PC-3 (cell line): ENCODE data around the gene SDC1. TPM values are rescaled to one million over a fixed set of nuclear protein-coding genes. Genes with fewer than 3 reads are reported as not detected.
A peak's percentile ranks its signal among the peaks of the same experiment; 100 is the strongest.

Experiments
- ATAC-seq: fragments of 200-7000 bp; cut with Tn5 transposase; 2 replicates; pipeline ENCODE4 v1.9.1; 2020; ENCODE audit warnings: mild to moderate bottlenecking, moderate library complexity
- BruUV-seq: library from RNA; stranded (reverse); fragments of 400-500 nt; replicated peaks from 2 replicates; lab custom pipeline; 2021; lab: Mats Ljungman, UMichigan
- CTCF ChIA-PET: fragments of 300-600 bp; sonication (Branson Sonifier 250); formaldehyde crosslinking; loops from one replicate; lab custom pipeline; 2022; ENCODE audit warnings: antibody characterized with exemption; lab: Charles Lee
- POLR2A ChIA-PET: fragments of 300-600 bp; sonication (Branson Sonifier 250); formaldehyde crosslinking; loops from one replicate; lab custom pipeline; 2022; ENCODE audit warnings: antibody characterized with exemption; ENCODE audit not compliant: unreplicated experiment; lab: Charles Lee
- DNase-seq: peaks from one replicate; pipeline ENCODE4 v3.0.0-alpha.2; 2015
- H2AFZ ChIP-seq: fragments of 300-600 bp; sonication (generic); 2 replicates; pipeline ENCODE4 v1.6.0; 2016; ENCODE audit warnings: antibody characterized with exemption, low read length
- H3F3A ChIP-seq: fragments of 300-600 bp; sonication (generic); one replicate; pipeline ENCODE4 v1.6.0; 2017; ENCODE audit warnings: antibody characterized with exemption, low read length, control low read depth, mild to moderate bottlenecking; ENCODE audit not compliant: unreplicated experiment
- H3K27ac ChIP-seq: fragments of 300-600 bp; sonication (generic); 2 replicates; pipeline ENCODE4 v1.5.1; 2016; ENCODE audit warnings: mild to moderate bottlenecking, low read length
- H3K27me3 ChIP-seq: fragments of 300-600 bp; sonication (generic); 2 replicates; pipeline ENCODE4 v1.6.1; 2016; ENCODE audit warnings: low read length, mixed read lengths
- H3K36me3 ChIP-seq: fragments of 300-600 bp; sonication (generic); 2 replicates; pipeline ENCODE4 v1.6.1; 2016; ENCODE audit warnings: low read depth, mixed run types, low read length, mixed read lengths
- H3K4me1 ChIP-seq: fragments of 300-600 bp; sonication (generic); 2 replicates; pipeline ENCODE4 v1.5.1; 2016; ENCODE audit warnings: low read length; ENCODE audit not compliant: insufficient read depth
- H3K4me2 ChIP-seq: fragments of 300-600 bp; sonication (generic); 2 replicates; pipeline ENCODE4 v1.6.0; 2016; ENCODE audit warnings: low read length
- H3K4me3 ChIP-seq: fragments of 300-600 bp; sonication (generic); 2 replicates; pipeline ENCODE4 v1.5.1; 2016; ENCODE audit warnings: mild to moderate bottlenecking, low read length, mixed read lengths
- H3K79me2 ChIP-seq: fragments of 300-600 bp; sonication (generic); 2 replicates; pipeline ENCODE4 v1.6.1; 2017; ENCODE audit warnings: low read length, mixed read lengths
- H3K9ac ChIP-seq: fragments of 300-600 bp; sonication (generic); 2 replicates; pipeline ENCODE4 v1.6.0; 2016; ENCODE audit warnings: mild to moderate bottlenecking, low read length
- H3K9me2 ChIP-seq: fragments of 300-600 bp; sonication (generic); replicated peaks from 2 replicates; pipeline ENCODE4 v1.6.1; 2016; ENCODE audit warnings: mixed run types, low read length, mixed read lengths
- H3K9me3 ChIP-seq: fragments of 300-600 bp; sonication (generic); 2 replicates; pipeline ENCODE4 v1.6.1; 2016; ENCODE audit warnings: low read length, mixed read lengths
- H4K20me1 ChIP-seq: fragments of 300-600 bp; sonication (generic); 2 replicates; pipeline ENCODE4 v1.6.1; 2016; ENCODE audit warnings: low read length, mixed read lengths
- CTCF ChIP-seq: fragments of 300-600 bp; sonication (generic); conservative IDR thresholded peaks from 2 replicates; pipeline ENCODE4 v1.5.1; 2017; ENCODE audit warnings: antibody characterized with exemption, low read depth, mild to moderate bottlenecking, low read length
- EZH2 ChIP-seq: fragments of 300-600 bp; sonication (generic); IDR thresholded peaks from one replicate; pipeline ENCODE4 v1.6.1; 2017; ENCODE audit warnings: antibody characterized with exemption, mild to moderate bottlenecking, low read length; ENCODE audit not compliant: unreplicated experiment
- EZH2phosphoT487 ChIP-seq: fragments of 300-600 bp; sonication (generic); IDR thresholded peaks from 2 replicates; pipeline ENCODE4 v1.6.1; 2018; ENCODE audit warnings: mild to moderate bottlenecking, antibody characterized with exemption, low read length, borderline replicate concordance
- intact Hi-C: fragments of 100-400 bp; cut with micrococcal nuclease; formaldehyde crosslinking; loops from 2 replicates; pipeline ENCODE4 v1.9.0; 2023
- total RNA-seq: library from RNA; depleted of rRNA; stranded (reverse); fragments of >200 nt; gene quantifications from 2 replicates; pipeline ENCODE4 v1.2.3, GENCODE V29; 2014

The SDC1 gene
- total RNA-seq, 1 experiment from 2014 or later = 358 TPM

GRCh38 chr2:20221555-20221973, 3.4 kb downstream of the SDC1 start:
- H3K4me3 ChIP-seq = peak overlapping the region; percentile 78
- CTCF ChIA-PET = no interaction called here
- POLR2A ChIA-PET = no interaction called here
- intact Hi-C loops = no loop called here
- peak overlapping the region; percentile 86 for H3K4me2 ChIP-seq
- ATAC-seq (no peak), DNase-seq (no peak)
- H3K9ac ChIP-seq = peak overlapping the region; percentile 89; the same call in 1 of the 2 replicates
- peak overlapping the region; percentile 73; the same call in 1 of the 2 replicates for H3K27ac ChIP-seq
- peaks cover 54% of the 10 kb centered on the region for H4K20me1 ChIP-seq
- peaks cover 17% of the 10 kb centered on the region for H3K36me3 ChIP-seq
- no TSS peak for BruUV-seq
- no peaks in the 10 kb centered on the region for H3F3A ChIP-seq
- TF ChIP-seq EZH2phosphoT487 (no peak), CTCF (no peak), EZH2 (no peak)
- no peak overlapping the region for H2AFZ ChIP-seq
- H3K27me3 ChIP-seq = no peaks in the 10 kb centered on the region
- H3K9me3 ChIP-seq = no peaks in the 10 kb centered on the region
- H3K9me2 ChIP-seq = no peaks in the 10 kb centered on the region
- peaks cover 56% of the 10 kb centered on the region for H3K4me1 ChIP-seq
- peaks cover 84% of the 10 kb centered on the region for H3K79me2 ChIP-seq

- peak overlapping the region; percentile 86 for H3K4me2 ChIP-seq
- no peaks in the 10 kb centered on the region for H3K9me2 ChIP-seq
- H3K79me2 ChIP-seq = peaks cover 89% of the 10 kb centered on the region
- H3K9me3 ChIP-seq = no peaks in the 10 kb centered on the region
- no peak for TF ChIP-seq CTCF
- no peak for TF ChIP-seq EZH2phosphoT487
- no peak for TF ChIP-seq EZH2
- H3K36me3 ChIP-seq = peaks cover 17% of the 10 kb centered on the region
- no peak overlapping the region for H3K9ac ChIP-seq
- no peak overlapping the region for H3K27ac ChIP-seq
- DNase-seq (no peak), ATAC-seq (no peak)
- peaks cover 60% of the 10 kb centered on the region for H4K20me1 ChIP-seq
- ChIA-PET POLR2A (no interaction called here), CTCF (no interaction called here)
- H3K4me1 ChIP-seq = peaks cover 52% of the 10 kb centered on the region
- no peaks in the 10 kb centered on the region for H3K27me3 ChIP-seq
- H3F3A ChIP-seq = no peaks in the 10 kb centered on the region
- intact Hi-C loops = no loop called here
- no peak overlapping the region for H2AFZ ChIP-seq
- BruUV-seq = no TSS peak
- H3K4me3 ChIP-seq = peak overlapping the region; percentile 78; the same call in 1 of the 2 replicates
These were observed 4.0 kb downstream of the SDC1 start for GRCh38 chr2:20220806-20221554.

- TF ChIP-seq CTCF (no peak), EZH2phosphoT487 (no peak), EZH2 (no peak)
- no peak overlapping the region for H2AFZ ChIP-seq
- intact Hi-C loops = no loop called here
- H3K9ac ChIP-seq = no peak overlapping the region
- peaks cover 48% of the 10 kb centered on the region for H3K4me1 ChIP-seq
- no peaks in the 10 kb centered on the region for H3K9me3 ChIP-seq
- H3K27me3 ChIP-seq = no peaks in the 10 kb centered on the region
- no peak overlapping the region for H3K27ac ChIP-seq
- H3F3A ChIP-seq = no peaks in the 10 kb centered on the region
- H3K4me2 ChIP-seq = 0 out of 2 replicates have a peak overlapping the region, but pooled peaks have one; percentile 86
- H3K36me3 ChIP-seq = peaks cover 23% of the 10 kb centered on the region
- no peak for ATAC-seq
- no peak overlapping the region for H3K4me3 ChIP-seq
- H4K20me1 ChIP-seq = peaks cover 71% of the 10 kb centered on the region
- no TSS peak for BruUV-seq
- H3K79me2 ChIP-seq = peaks cover 100% of the 10 kb centered on the region
- no peak for DNase-seq
- H3K9me2 ChIP-seq = no peaks in the 10 kb centered on the region
- CTCF ChIA-PET = interaction anchor here (0.6 kb wide), 1 partner anchor 408 kb away, joined by 4 read pairs; no protein-coding TSS in a partner anchor
- POLR2A ChIA-PET = no interaction called here
These were observed 5.1 kb downstream of the SDC1 start for GRCh38 chr2:20219763-20220380.
